BJ (cell line): ENCODE results near the gene GPR146. TPM values are rescaled to one million over a fixed set of nuclear protein-coding genes. Genes with fewer than 3 reads are reported as not detected.

Experiments
- CTCF ChIA-PET: fragments of 350-600 bp; formaldehyde crosslinking; extraction: SDS; loops from one replicate; lab custom pipeline; 2021; ENCODE audit warnings: antibody characterized with exemption, inconsistent platforms; lab: Yijun Ruan, JAX
- POLR2A ChIA-PET: fragments of 300-600 bp; sonication (Branson Sonifier 250); formaldehyde crosslinking; extraction: SDS; loops from one replicate; lab custom pipeline; 2021; ENCODE audit warnings: antibody characterized with exemption; lab: Charles Lee
- DNase-seq: peaks from one replicate; pipeline ENCODE4 v3.0.0-alpha.2; 2011; ENCODE audit warnings: low read depth
- H3K27me3 ChIP-seq: 2 replicates; pipeline ENCODE4 v1.6.0; 2011; ENCODE audit warnings: low read length; ENCODE audit not compliant: control insufficient read depth, insufficient read depth
- H3K36me3 ChIP-seq: 2 replicates; pipeline ENCODE4 v1.5.1; 2011; ENCODE audit warnings: low read length; ENCODE audit not compliant: control insufficient read depth, insufficient read depth
- H3K4me3 ChIP-seq: 2 replicates; pipeline ENCODE4 v1.5.1; 2011; ENCODE audit warnings: low read depth, mild to moderate bottlenecking, control low read depth, low read length
- CTCF ChIP-seq: IDR thresholded peaks from 2 replicates; pipeline ENCODE4 v1.5.1; 2011; ENCODE audit warnings: low read depth, mild to moderate bottlenecking, control low read depth, inconsistent platforms, low read length, moderate library complexity; ENCODE audit not compliant: insufficient read depth
- polyA plus RNA-seq: library from polyadenylated mRNA; depleted of rRNA; stranded (reverse); fragments of >200 nt; gene quantifications from 2 replicates; pipeline ENCODE4 v1.2.3, GENCODE V29; 2011

Gene GPR146
- polyA plus RNA-seq, 1 experiment, result 4.5 TPM

- POLR2A ChIA-PET, result no interaction called here
- Histone ChIP-seq H3K27me3 (no peaks in the 10 kb centered on the region), H3K36me3 (peaks cover 12% of the 10 kb centered on the region), H3K4me3 (no peak overlapping the region)
- TF ChIP-seq CTCF, result no peak
- DNase-seq, result no peak
- CTCF ChIA-PET, result interaction anchor here (1.5 to 5.0 kb wide), 2 partner anchors 29 to 44 kb away, joined by 6 to 20 read pairs; no protein-coding TSS in a partner anchor
Measured at GRCh38 chr7:1021931-1022330, 22.4 kb upstream of the GPR146 start.

GRCh38 chr7:1022356-1022755 lies 22.0 kb upstream of the GPR146 start:
- Histone ChIP-seq H3K36me3 (peaks cover 12% of the 10 kb centered on the region), H3K27me3 (no peaks in the 10 kb centered on the region), H3K4me3 (no peak overlapping the region)
- TF ChIP-seq CTCF, result no peak
- CTCF ChIA-PET, result interaction anchor here (1.4 to 1.5 kb wide), 2 partner anchors 36 to 43 kb away, joined by 3 to 6 read pairs; no protein-coding TSS in a partner anchor
- DNase-seq, result no peak
- POLR2A ChIA-PET, result no interaction called here

GRCh38 chr7:1022801-1023465 lies 21.4 kb upstream of the GPR146 start:
- no peak for DNase-seq
- Histone ChIP-seq H3K4me3 (no peak overlapping the region), H3K27me3 (no peaks in the 10 kb centered on the region), H3K36me3 (peaks cover 12% of the 10 kb centered on the region)
- no peak for TF ChIP-seq CTCF
- CTCF ChIA-PET, result interaction anchor here (1.4 to 1.5 kb wide), 2 partner anchors 35 to 43 kb away, joined by 3 to 6 read pairs; no protein-coding TSS in a partner anchor
- POLR2A ChIA-PET, result no interaction called here

GRCh38 chr7:1024331-1024841 lies 20.0 kb upstream of the GPR146 start:
- H3K27me3 ChIP-seq, result no peaks in the 10 kb centered on the region
- ChIA-PET CTCF (interaction anchor here (1.2 kb wide), 1 partner anchor 20 kb away, joined by 4 read pairs; the partner anchor contains the start of gene GPR146), POLR2A (no interaction called here)
- H3K4me3 ChIP-seq, result no peak overlapping the region
- DNase-seq, result no peak
- TF ChIP-seq CTCF, result no peak
- peaks cover 11% of the 10 kb centered on the region for H3K36me3 ChIP-seq

GRCh38 chr7:1024876-1025742 lies 19.2 kb upstream of the GPR146 start:
- ChIA-PET CTCF (interaction anchor here (1.2 to 3.2 kb wide), 4 partner anchors 19 to 43 kb away, joined by 3 to 18 read pairs (median 6); partner anchors contain the start of gene GPR146), POLR2A (no interaction called here)
- no peak for DNase-seq
- Histone ChIP-seq H3K27me3 (no peaks in the 10 kb centered on the region), H3K4me3 (no peak overlapping the region), H3K36me3 (peaks cover 11% of the 10 kb centered on the region)
- no peak for TF ChIP-seq CTCF
